T-helper 2 cell (primary cell): ENCODE results near the gene DTWD2.
"Not testable (repeated sequence)": the region's sequence is repeated elsewhere in the genome, so short reads cannot be mapped to it uniquely, and the experiment has no call there.

Experiments used
- DNase-seq, 5 experiments: peaks; one replicate each; pipeline versions ENCODE4 v3.0.0 to v3.0.0-alpha.2; 2012 to 2022
- total RNA-seq, 2 donors: gene quantifications; one replicate each; lab custom pipeline; 2026; lab: John Stamatoyannopoulos, UW

DTWD2 gene
- 2.2 to 6.7 reads per million in 2 donors for total RNA-seq

GRCh38 chr5:118987988-118988865, at the start of gene DTWD2:
Gene DTWD2 (minus strand): TSS chr5:118988547. CDS start chr5:118988511, 36 bp downstream.
- DNase-seq, result peak; percentile 82 to 95 (median 85)

DNA sequence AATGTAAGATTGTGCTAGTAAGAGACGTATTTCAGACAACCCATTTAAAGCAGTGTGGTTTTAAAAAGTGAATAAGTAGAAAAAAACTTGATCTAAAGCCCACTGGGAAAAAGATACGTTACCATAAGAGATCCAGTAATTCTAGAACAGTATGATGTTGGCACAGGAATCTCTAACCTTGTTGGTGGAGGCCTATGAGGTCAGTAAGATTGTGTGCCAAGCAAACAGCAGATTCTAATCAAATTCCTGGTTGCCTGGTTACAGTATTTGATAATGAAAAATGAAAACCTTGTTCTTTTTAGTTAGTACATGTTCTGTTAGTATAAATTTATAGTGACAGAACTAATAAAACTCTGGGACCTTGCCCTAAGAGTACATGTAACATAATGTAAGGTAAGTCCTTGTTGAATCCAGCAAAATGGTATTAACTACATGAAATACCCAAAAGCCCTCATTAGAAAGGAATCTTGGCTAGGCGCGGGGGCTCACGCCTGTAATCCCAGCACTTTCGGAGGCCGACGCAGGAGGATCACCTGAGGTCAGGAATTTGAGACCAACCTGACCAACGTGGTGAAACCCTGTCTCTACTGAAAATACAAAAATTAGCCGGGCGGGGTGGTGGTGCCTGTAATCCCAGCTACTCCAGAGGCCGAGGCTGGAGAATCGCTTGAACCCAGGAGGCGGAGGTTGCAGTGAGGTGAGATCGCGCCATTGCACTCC, 49.3 kb upstream of the DTWD2 start:
- DNase-seq, result no peak

- no peak for DNase-seq
Measured at GRCh38 chr5:119036101-119036762, 47.9 kb upstream of the DTWD2 start.

- DNase-seq, result no peak
Measured at GRCh38 chr5:119033135-119033534, 44.8 kb upstream of the DTWD2 start.

DNA sequence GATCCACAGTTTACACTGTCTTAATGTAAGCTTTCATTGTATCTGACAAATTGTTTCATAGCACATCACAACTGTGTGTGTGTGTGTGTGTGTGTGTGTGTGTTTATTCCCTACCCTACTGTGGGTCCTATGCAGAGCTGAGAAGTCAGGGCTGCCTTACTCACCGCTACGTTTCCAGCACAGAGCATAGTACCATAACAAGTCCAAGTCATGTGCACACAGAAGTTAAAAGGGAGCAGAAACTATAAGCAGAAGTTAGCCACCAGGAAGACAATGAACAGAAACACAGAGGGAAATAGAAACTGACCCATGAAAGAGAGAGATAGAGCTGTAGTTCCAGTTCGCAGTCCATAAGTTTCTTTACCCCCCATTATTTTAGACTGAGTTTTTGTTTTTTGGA, 44.3 kb upstream of the DTWD2 start:
- DNase-seq, result no peak

DNA sequence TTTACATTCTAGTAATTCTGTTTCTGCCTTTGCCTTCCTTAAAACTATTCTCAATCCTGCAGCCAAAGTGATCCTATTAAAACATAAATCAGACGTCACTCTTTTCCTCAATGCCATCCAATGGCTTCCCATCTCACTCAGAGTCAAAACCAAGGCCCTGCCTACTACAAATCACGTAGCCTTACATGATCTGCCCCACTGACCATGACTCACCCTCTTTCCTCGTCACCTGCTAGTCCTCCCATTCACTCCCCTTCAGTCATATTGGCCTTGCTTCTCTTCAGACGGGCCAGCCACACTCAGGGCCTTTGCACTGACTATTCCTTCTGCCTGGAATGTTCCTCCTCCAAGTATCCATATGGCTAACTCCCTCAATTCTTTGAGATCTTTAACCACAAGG, 43.6 kb upstream of the DTWD2 start:
- peak in 1 of 5 experiments; percentile 18 for DNase-seq

- DNase-seq, result peak in 1 of 5 experiments; percentile 77
Measured at GRCh38 chr5:119031011-119031886, 42.9 kb upstream of the DTWD2 start.

DNA sequence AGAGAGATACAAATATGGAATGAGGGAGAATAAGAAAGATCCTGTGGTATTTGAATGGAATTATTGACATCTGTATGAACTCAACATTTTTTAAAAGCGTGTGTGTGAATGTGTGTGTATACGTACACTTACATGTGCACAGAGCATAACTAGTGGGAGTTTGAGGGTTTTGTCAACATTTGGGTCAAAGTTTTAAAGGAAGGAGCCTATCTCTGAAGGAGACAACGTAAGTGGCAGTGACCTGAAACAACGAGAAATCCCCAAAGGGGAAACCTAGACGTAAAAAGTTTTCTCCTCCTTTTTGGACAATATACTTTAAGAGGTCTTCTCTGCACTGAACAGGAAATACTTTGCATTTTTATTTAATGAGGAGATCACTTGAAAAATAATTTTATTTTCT, 40.2 kb upstream of the DTWD2 start:
- no peak for DNase-seq

DNA sequence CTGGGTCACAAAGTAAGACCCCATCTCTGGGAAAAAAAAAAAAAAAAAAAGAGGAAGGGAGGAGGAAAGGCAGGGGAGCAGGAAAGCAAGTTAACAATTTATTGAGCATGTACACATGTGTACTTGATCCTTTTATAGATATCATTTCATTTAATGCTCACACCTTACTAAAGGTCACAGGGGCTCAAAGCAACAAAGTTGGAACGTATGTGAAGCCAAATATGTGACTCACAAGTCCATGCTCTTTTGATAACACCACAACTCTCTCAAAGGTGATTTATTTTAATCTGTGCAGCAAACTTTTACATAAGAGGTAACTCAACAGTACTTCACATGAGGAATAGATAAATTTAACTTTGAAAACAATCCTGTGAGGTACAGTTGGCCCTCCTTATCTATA, 34.4 kb upstream of the DTWD2 start:
- DNase-seq, result no peak

GRCh38 chr5:119022017-119022745, 33.8 kb upstream of the DTWD2 start:
- peak in 2 of 5 experiments; percentile 4 to 58 for DNase-seq

- DNase-seq, result no peak
Measured at GRCh38 chr5:119021149-119021732, 32.9 kb upstream of the DTWD2 start.

- no peak for DNase-seq
Measured at GRCh38 chr5:119019949-119020348, 31.6 kb upstream of the DTWD2 start.

GRCh38 chr5:119019501-119019900, 31.2 kb upstream of the DTWD2 start:
- DNase-seq, result no peak

GRCh38 chr5:119017994-119018393, 29.6 kb upstream of the DTWD2 start:
- DNase-seq, result no peak

DNA sequence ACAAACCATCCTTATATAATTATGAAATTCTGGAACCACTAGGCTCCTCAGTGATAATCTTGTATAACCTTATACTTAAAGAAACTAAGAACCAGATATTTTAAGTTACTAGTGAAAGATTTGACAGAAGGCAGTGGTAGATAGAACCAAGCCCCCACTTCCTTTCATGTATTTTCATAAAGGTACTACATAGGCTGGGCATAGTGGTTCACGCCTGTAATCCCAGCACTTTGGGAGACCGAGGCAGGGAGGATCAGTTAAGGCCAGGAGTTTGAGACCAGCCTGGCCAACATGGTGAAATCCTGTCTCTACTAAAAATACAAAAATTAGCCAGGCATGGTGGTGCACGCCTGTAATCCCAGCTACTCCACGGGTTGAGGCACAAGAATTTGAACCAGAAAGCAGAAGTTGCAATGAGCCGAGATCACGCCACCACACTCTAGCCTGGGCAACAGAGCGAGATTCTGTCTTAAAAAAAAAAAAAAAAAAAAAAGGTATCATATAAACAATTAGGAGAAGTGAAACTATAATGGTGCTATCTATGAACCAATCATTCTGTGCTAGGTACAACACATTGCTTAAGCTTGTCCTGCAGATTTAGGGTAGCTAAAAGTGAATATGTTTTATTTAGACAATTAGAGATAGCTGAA, 27.9 kb upstream of the DTWD2 start:
- no peak for DNase-seq

GRCh38 chr5:119011186-119011585, 22.8 kb upstream of the DTWD2 start:
- DNase-seq, result no peak

DNA sequence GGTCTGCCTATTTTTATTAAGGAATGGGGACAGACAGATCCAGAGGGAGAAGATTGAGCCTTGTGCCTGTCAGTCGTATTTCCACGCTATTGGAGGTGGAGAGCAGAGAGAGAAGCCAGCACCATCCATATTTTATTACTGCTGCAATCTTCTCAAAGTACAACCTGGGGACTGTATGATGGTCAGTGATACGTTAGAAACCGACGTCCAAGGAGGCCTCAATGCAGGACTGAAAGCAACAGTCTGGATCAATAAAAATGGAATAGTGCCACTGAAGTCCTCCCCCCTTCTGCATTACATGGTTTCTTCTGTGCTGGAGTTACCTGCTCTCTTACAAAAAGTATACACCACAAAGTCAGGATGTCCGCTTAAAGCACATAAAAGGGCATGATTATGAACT, 21.9 kb upstream of the DTWD2 start:
- no peak for DNase-seq

- no peak for DNase-seq
Measured at GRCh38 chr5:119009131-119009530, 20.8 kb upstream of the DTWD2 start.

DNA sequence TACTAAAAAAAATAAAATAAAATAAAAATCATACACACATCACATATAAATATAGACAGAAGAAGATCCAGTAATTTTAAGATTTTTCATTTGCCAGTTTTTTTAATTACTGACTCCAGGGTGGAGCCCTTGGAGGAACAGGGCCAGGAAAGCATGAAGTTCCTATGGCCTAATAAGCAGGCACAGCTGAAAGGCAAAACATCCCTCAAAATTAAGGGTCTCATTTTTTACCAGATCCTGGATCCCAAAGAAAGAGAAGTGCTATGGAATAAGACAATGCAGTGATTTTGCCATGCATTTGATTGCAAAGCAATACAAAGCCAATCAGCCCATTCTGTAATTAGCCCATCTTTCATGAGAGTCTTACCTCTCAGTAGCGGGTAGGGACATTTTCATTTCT, 11.3 kb upstream of the DTWD2 start:
- DNase-seq, result no peak

DNA sequence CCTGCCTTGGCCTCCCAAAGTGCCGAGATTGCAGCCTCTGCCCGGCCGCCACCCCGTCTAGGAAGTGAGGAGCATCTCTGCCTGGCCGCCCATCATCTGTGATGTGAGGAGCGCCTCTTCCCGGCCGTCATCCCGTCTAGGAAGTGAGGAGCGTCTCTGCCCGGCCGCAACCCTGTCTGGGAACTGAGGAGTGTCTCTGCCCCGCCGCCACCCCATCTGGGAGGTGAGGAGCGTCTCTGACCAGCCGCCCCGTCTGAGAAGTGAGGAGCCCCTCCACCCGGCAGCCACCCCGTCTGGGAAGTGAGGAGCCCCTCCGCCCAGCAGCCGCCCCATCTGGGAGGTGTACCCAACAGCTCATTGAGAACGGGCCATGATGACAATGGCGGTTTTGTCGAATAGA, 10.5 kb upstream of the DTWD2 start:
- not testable (repeated sequence) for DNase-seq

DNA sequence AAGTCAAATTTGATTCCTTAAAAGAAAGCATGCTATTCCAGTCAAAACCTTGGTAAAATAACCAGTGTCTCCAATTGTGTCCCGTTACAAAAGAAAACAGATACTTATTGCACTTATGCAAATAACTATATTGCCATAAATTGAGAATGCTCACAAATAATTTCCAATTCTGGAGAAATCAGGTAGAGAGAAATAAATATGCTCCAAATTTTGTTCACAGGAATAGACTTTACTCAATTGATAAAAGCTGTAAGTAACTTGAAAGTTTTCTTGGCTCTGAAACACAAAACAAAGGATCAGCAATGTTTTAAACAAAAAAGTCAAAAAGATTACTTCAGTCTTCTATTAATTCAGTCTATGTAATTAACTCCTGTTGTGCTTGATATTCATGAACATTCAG, 7.8 kb upstream of the DTWD2 start:
- no peak for DNase-seq
